K562 (cell line): ENCODE measurements around the gene SLC1A5. TPM values are rescaled to one million over a fixed set of nuclear protein-coding genes. Genes with fewer than 3 reads are reported as not detected.

Experiments
- CCNT2 ChIP-seq: IDR thresholded peaks from 2 replicates; pipeline ENCODE4 v1.6.1; 2011; ENCODE audit warnings: borderline replicate concordance, low read depth, mild to moderate bottlenecking, moderate library complexity, mixed read lengths, low read length; ENCODE audit not compliant: insufficient read length; ENCODE audit errors: extremely low read depth
- FOXJ3 ChIP-seq: sonication (generic); formaldehyde crosslinking; IDR thresholded peaks from 2 replicates; pipeline ENCODE4 v1.4.0; 2020; ENCODE audit warnings: mild to moderate bottlenecking, missing genetic modification reagents
- GATAD2B ChIP-seq: fragments of 450-650 bp; IDR thresholded peaks from 2 replicates; pipeline ENCODE4 v1.6.1; 2017; ENCODE audit warnings: mild to moderate bottlenecking, borderline replicate concordance
- ILK ChIP-seq: fragments of 450-650 bp; IDR thresholded peaks from 2 replicates; pipeline ENCODE4 v1.6.1; 2016; ENCODE audit warnings: missing genetic modification characterization, low read depth, mild to moderate bottlenecking, missing compliant biosample characterization, moderate library complexity, borderline replicate concordance
- KAT7 ChIP-seq: sonication (generic); formaldehyde crosslinking; IDR thresholded peaks from 2 replicates; pipeline ENCODE4 v1.8.0; 2022; ENCODE audit warnings: missing genetic modification reagents, mild to moderate bottlenecking, borderline replicate concordance
- PREB ChIP-seq: sonication (generic); formaldehyde crosslinking; IDR thresholded peaks from 2 replicates; pipeline ENCODE4 v1.8.1; 2023; ENCODE audit warnings: mild to moderate bottlenecking, missing genetic modification reagents
- TEAD2 ChIP-seq: fragments of 450-650 bp; IDR thresholded peaks from 2 replicates; pipeline ENCODE4 v1.6.1; 2016; ENCODE audit warnings: missing genetic modification characterization, control low read depth, missing compliant biosample characterization
- TRIM28 ChIP-seq: fragments of 450-650 bp; IDR thresholded peaks from 2 replicates; pipeline ENCODE4 v1.6.1; 2017
- ZNF124 ChIP-seq: sonication (generic); formaldehyde crosslinking; IDR thresholded peaks from 2 replicates; pipeline ENCODE4 v1.8.1; 2022; ENCODE audit warnings: missing genetic modification reagents
- ZNF133 ChIP-seq: fragments of 250-450 bp; sonication (Bioruptor Pico); IDR thresholded peaks from 2 replicates; pipeline ENCODE4 v1.4.0; 2020; ENCODE audit warnings: mild to moderate bottlenecking
- ZNF263 ChIP-seq: sonication (generic); formaldehyde crosslinking; IDR thresholded peaks from 2 replicates; pipeline ENCODE4 v1.8.0; 2022; ENCODE audit warnings: mild to moderate bottlenecking, missing genetic modification reagents, borderline replicate concordance
- ZNF644 ChIP-seq: fragments of 200-800 bp; sonication (Bioruptor generic); IDR thresholded peaks from 2 replicates; pipeline ENCODE4 v1.6.1; 2016; ENCODE audit warnings: low read depth, missing genetic modification characterization, missing compliant biosample characterization
- ZNF699 ChIP-seq: fragments of 250-450 bp; sonication (Bioruptor Pico); IDR thresholded peaks from 2 replicates; pipeline ENCODE4 v1.8.0; 2021; ENCODE audit warnings: mild to moderate bottlenecking, moderate library complexity; ENCODE audit not compliant: insufficient replicate concordance
- polyA plus RNA-seq, 8 experiments: library from polyadenylated mRNA; depleted of rRNA in 4 of 8; stranded (reverse) in 5 of 8; unstranded in 3 of 8; fragments of >200 nt; fragmentation: Nextera tagmentation in 2 of 8; fragmentation: Illumina TruSeq in 1 of 8; extraction: Ambion mirVana in 2 of 8; extraction: Trizol in 1 of 8; gene quantifications; 2 replicates each; pipeline versions ENCODE4 v1.2.1 to v1.2.3, GENCODE V29; 2011 to 2014; ENCODE audit warnings: inconsistent platforms in 1 of 8, missing spikeins in 1 of 8
- total RNA-seq, 7 experiments: library from RNA; depleted of rRNA in 6 of 7; stranded (reverse); fragments of >200 nt in 6 of 7; fragmentation: Illumina TruSeq in 2 of 7; extraction: Trizol in 2 of 7; gene quantifications; 2 replicates each; pipeline versions ENCODE4 v1.2.1 to v1.2.3, GENCODE V29; 2011 to 2021; ENCODE audit warnings: low replicate concordance in 1 of 7
- TF ChIP-seq, protein P1 (sequence below): sonication (generic); formaldehyde crosslinking; IDR thresholded peaks from 2 replicates; pipeline ENCODE4 v1.8.1; 2023; ENCODE audit warnings: mild to moderate bottlenecking, missing genetic modification reagents, moderate library complexity
- TF ChIP-seq, protein P2 (sequence below): conservative IDR thresholded peaks from 2 replicates; pipeline ENCODE4 v1.6.1; 2011; ENCODE audit warnings: low read depth, mild to moderate bottlenecking, low read length; ENCODE audit not compliant: control insufficient read depth
- TF ChIP-seq, protein P3 (sequence below): fragments of 450-650 bp; formaldehyde crosslinking; conservative IDR thresholded peaks from 2 replicates; pipeline ENCODE4 v1.4.0; 2022; ENCODE audit warnings: mild to moderate bottlenecking, missing genetic modification characterization
- TF ChIP-seq, protein P4 (sequence below): fragments of 250-450 bp; sonication (Bioruptor Pico); IDR thresholded peaks from 2 replicates; pipeline ENCODE4 v1.5.0; 2021; ENCODE audit warnings: mild to moderate bottlenecking, moderate library complexity

The SLC1A5 gene
- total and polyA plus RNA-seq, 9 of the 15 experiments (the other 6 are each of a cell fraction or from before 2014, with no cell fraction given): 31.2 to 417 (median 134) TPM

DNA sequence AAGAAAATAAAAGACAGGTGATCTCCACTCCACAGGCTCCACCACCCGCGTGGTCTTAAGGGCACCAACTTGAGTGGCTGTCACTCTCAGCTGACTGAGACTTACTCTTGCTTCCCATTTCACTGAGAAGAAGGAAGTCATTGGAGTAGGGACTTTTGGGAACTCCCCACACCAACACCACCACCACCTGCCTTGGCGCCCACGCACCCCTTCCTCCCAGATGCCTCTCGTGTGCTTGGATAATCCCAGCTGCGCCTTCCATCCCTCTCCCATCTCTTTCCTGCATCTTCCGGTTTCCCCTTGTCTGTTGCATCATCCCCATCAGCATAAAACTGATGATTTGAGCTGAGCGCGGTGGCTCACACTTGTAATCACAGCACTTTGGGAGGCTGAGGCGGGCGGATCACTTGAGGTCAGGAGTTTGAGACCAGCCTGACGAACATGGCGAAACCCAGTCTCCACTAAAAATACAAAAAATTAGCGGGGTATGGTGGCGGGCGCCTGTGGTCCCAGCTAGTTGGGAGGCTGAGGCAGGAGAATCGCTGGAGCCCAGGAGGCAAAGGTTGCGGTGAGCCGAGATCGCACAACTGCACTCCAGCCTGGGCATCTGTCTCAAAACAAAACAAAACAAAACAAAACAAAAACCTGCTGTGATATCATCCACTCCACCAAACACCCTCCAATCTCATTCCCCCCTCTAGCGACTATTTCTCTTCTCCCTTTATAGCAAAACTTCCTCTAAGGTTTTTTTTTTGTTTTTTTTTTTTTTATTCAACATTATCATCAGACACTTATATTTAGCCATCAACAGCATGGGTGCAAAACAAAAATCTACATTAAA lies 36.7 kb upstream of the SLC1A5 start (continued):
- TF ChIP-seq FOXJ3 (CRISPR knock-in tag) (no peak), TRIM28 (0 out of 2 replicates have a peak, but pooled peaks have one; percentile 26), PREB (CRISPR knock-in tag) (no peak), ZNF644 (tag) (no peak), ILK (no peak), ZNF124 (CRISPR knock-in tag) (no peak), ZNF263 (CRISPR knock-in tag) (no peak), CCNT2 (no peak), KAT7 (CRISPR knock-in tag) (no peak), ZNF133 (CRISPR knock-in tag) (no peak), ZNF699 (CRISPR knock-in tag) (no peak), GATAD2B (no peak), TEAD2 (no peak)
- TF ChIP-seq, protein P1, sequence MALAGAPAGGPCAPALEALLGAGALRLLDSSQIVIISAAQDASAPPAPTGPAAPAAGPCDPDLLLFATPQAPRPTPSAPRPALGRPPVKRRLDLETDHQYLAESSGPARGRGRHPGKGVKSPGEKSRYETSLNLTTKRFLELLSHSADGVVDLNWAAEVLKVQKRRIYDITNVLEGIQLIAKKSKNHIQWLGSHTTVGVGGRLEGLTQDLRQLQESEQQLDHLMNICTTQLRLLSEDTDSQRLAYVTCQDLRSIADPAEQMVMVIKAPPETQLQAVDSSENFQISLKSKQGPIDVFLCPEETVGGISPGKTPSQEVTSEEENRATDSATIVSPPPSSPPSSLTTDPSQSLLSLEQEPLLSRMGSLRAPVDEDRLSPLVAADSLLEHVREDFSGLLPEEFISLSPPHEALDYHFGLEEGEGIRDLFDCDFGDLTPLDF (CRISPR knock-in tag): no peak
- TF ChIP-seq, protein P2, sequence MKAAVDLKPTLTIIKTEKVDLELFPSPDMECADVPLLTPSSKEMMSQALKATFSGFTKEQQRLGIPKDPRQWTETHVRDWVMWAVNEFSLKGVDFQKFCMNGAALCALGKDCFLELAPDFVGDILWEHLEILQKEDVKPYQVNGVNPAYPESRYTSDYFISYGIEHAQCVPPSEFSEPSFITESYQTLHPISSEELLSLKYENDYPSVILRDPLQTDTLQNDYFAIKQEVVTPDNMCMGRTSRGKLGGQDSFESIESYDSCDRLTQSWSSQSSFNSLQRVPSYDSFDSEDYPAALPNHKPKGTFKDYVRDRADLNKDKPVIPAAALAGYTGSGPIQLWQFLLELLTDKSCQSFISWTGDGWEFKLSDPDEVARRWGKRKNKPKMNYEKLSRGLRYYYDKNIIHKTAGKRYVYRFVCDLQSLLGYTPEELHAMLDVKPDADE: no peak
- TF ChIP-seq, protein P3, sequence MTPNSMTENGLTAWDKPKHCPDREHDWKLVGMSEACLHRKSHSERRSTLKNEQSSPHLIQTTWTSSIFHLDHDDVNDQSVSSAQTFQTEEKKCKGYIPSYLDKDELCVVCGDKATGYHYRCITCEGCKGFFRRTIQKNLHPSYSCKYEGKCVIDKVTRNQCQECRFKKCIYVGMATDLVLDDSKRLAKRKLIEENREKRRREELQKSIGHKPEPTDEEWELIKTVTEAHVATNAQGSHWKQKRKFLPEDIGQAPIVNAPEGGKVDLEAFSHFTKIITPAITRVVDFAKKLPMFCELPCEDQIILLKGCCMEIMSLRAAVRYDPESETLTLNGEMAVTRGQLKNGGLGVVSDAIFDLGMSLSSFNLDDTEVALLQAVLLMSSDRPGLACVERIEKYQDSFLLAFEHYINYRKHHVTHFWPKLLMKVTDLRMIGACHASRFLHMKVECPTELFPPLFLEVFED (CRISPR knock-in tag): no peak
- TF ChIP-seq, protein P4, sequence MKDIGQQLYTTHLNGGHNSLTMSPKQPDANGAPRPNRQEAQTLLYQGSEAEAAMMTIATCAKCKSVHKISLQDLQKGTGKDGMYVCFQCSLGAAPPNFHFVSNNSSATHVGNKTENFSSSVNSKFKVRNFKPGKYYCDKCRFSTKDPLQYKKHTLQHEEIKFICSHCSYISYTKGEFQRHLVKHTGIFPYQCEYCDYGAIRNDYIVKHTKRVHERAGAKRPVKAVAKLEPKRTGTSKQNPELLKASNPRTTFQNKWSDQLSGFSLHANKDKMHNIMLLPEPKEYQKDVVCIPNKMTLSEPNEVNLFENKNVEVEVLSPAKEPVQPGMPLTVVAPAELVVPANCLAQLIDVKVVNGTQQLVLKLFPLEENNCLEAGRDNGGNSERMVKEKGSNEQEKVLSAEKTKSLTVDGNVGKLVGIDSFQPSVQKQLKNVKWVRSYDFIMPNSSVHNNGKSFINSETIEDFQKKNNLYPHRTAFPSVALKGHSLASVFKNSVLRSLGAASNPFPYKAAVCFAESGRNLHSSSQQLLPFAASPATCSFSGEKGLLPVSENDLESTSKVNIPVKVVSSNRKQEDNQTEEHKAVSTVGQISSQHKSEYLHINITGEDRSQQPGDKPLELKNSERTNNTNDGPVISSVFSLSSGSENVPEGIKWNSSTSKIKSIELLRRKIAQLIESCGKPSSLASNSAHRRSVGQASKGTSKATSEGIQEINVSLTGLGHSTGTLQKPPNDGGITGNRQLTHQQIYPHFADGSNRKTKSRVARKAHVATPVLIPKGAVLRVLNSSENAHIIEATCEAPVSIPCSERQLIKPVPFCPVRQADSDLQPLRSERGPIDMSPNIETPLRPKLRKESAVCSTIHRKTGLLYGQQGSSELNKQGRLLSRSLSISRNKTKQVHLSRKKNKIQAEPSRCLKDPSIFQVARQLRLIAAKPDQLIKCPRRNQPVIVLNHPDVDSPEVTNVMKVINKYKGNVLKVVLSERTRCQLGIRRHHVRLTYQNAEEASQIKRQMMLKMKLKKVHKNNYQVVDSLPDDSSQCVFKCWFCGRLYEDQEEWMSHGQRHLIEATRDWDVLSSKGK (CRISPR knock-in tag): no peak
